GM18499 (cell line): ENCODE results near the gene FERMT3.
"Not testable (repeated sequence)": the region's sequence is repeated elsewhere in the genome, so short reads cannot be mapped to it uniquely, and the experiment has no call there.

Experiments
- ATAC-seq: cut with Tn5 transposase; IDR thresholded peaks from one replicate; pipeline ENCODE4 v1.9.1; 2021; ENCODE audit warnings: moderate number of reproducible peaks; ENCODE audit not compliant: insufficient read depth, unreplicated experiment

Gene FERMT3

GRCh38 chr11:64246621-64246870, 40.0 kb downstream of the FERMT3 start:
- ATAC-seq, result not testable (repeated sequence)

GRCh38 chr11:64246871-64247728, 40.6 kb downstream of the FERMT3 start, which contains the start of gene PPP1R14B:
Gene PPP1R14B, minus strand, starts transcription at chr11:64246943. Its CDS starts 270 bp downstream, at chr11:64246673.
- ATAC-seq, result no peak

- ATAC-seq, result no peak
Observed at GRCh38 chr11:64247729-64248531, 41.4 kb downstream of the FERMT3 start.

- no peak for ATAC-seq
Observed at GRCh38 chr11:64248578-64248977, 42.1 kb downstream of the FERMT3 start.

GRCh38 chr11:64249038-64249437, 42.5 kb downstream of the FERMT3 start:
- no peak for ATAC-seq

- ATAC-seq, result no peak
Observed at GRCh38 chr11:64249563-64250414, 43.3 kb downstream of the FERMT3 start.

GRCh38 chr11:64250415-64251015, 44.0 kb downstream of the FERMT3 start:
- ATAC-seq, result no peak

- ATAC-seq, result no peak
Observed at GRCh38 chr11:64251016-64251752, 44.7 kb downstream of the FERMT3 start, which contains the start of gene PLCB3. Gene PLCB3, plus strand, starts transcription at chr11:64251530. Its CDS starts 120 bp downstream, at chr11:64251650.

GRCh38 chr11:64251753-64252002, 45.2 kb downstream of the FERMT3 start:
- no peak for ATAC-seq

- no peak for ATAC-seq
Observed at GRCh38 chr11:64252003-64252872, 45.7 kb downstream of the FERMT3 start.

GRCh38 chr11:64253043-64253442, 46.5 kb downstream of the FERMT3 start:
- no peak for ATAC-seq

- ATAC-seq, result no peak
Observed at GRCh38 chr11:64253481-64253880, 47.0 kb downstream of the FERMT3 start.

GRCh38 chr11:64254326-64254725, 47.8 kb downstream of the FERMT3 start:
- ATAC-seq, result no peak

GRCh38 chr11:64255135-64256128, 48.9 kb downstream of the FERMT3 start:
- no peak for ATAC-seq

GRCh38 chr11:64256300-64256699, 49.8 kb downstream of the FERMT3 start:
- ATAC-seq, result no peak

- ATAC-seq, result no peak
Observed at GRCh38 chr11:64258356-64258755, 51.8 kb downstream of the FERMT3 start.

- no peak for ATAC-seq
Observed at GRCh38 chr11:64258946-64259532, 52.5 kb downstream of the FERMT3 start.
